GM18867 (cell line): ENCODE results near the gene KRR1.
A peak's percentile ranks its signal among the peaks of the same experiment; 100 is the strongest.

Experiments
- ATAC-seq: cut with Tn5 transposase; IDR thresholded peaks from one replicate; pipeline ENCODE4 v1.9.1; 2021; ENCODE audit warnings: mild to moderate bottlenecking, moderate library complexity; ENCODE audit not compliant: unreplicated experiment

KRR1 gene

GRCh38 chr12:75511116-75512048 is at the start of gene KRR1:
KRR1 (minus strand) TSS chr12:75511609; CDS start chr12:75511597, 12 bp downstream.
- peak; percentile 96 for ATAC-seq

DNA sequence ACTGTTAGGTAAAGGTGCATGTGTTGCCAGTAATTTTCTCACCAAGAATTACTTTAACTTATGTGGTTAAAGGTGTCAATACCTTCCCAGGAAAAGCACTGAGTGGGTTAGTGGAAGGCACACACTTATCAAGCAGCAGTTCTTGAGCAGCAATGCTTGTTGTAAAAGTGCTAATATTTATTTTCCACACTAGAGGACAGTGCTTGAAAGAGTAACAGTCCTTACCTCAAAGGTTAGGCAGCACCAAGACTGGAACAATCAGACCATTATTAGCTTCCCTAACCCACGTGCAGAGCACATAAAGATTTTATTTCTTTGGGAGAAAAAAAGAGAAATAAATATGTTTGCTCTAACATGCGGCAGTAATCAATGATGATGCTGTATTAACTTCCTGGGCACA is 48.8 kb upstream of the KRR1 start:
- no peak for ATAC-seq

DNA sequence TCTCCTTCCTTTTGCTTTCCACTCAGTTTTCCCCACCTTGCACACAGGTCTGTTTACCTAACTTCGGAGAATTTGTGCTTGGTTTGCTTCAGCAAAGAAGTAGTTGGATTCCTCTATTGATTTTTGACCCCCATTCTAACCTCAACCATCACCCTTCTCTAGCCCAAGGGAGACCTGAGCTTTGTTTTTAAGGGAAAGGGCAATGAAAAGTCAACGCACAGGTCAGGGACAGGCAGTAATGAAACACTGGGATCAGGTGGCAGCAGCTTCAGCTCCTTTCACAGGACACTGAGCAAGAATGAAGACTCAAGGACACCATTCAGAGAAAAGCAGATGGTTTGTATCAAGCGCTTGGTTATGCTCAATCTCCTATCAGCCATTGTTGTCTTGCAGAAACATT is 46.9 kb upstream of the KRR1 start:
- no peak for ATAC-seq

DNA sequence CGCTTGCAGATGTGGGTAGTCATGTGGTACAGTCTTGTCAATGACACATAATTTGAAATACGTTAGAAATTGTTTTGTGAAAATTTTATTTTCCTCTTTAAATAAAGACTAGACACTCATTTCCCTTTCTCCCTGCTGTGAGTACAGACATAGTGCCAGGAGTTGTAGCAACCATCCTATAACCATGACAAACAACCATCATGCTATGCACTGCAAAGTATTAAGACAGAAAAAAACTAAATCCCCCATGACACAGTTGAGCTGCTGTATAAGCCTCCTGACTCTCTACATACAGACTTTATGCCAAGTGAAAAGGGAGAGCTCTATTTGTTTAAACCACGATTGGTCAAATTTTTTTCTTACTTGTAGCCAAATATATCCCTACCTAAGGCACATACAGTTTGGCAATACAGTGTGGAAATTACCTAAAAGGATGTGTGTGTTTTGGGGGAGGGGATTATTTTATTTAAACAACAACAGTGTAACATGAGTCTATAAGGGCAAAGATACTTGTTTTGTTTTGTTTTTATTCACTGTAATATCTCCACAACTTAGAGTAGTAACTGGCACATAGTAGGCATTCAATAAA is 45.0 kb upstream of the KRR1 start:
- no peak for ATAC-seq

DNA sequence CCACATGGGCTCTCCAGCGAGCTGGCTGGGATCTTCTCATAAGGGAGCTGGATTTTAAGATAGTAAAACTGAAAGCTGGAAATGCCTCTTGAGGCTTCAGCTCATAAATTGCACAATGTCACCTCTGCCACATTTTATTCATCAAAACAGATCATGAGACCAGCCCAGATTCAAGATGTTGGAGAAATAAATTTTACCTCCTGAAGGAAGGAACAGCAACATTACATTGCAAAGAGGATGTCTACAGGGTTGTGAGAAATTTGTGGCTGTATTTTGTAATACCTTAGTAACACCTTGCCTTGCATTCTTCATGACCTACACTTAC is 43.1 kb upstream of the KRR1 start:
- ATAC-seq = no peak

GRCh38 chr12:75553836-75554555 is 42.6 kb upstream of the KRR1 start:
- no peak for ATAC-seq

DNA sequence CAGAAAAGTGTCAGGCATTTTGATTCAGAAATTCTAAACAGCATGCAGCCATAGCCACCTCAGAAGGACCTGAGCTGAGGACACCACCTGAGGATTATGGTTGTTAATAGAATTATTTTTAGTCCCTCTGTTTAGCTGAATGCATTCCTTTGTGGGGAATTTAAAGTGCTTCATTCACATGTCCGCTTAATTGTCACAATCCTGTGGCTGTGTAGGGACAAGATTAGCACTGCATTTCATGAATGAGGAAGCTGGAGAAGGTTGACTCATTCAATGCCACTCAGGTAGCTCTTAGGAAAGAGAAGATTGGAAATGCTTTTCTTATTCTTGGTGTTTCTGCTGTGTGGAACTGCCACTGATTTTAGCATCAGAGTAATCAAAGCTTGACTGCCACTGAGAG is 42.0 kb upstream of the KRR1 start:
- ATAC-seq = no peak

GRCh38 chr12:75551477-75551876 is 40.1 kb upstream of the KRR1 start:
- ATAC-seq = no peak

GRCh38 chr12:75550401-75551240 is 39.2 kb upstream of the KRR1 start:
- no peak for ATAC-seq

DNA sequence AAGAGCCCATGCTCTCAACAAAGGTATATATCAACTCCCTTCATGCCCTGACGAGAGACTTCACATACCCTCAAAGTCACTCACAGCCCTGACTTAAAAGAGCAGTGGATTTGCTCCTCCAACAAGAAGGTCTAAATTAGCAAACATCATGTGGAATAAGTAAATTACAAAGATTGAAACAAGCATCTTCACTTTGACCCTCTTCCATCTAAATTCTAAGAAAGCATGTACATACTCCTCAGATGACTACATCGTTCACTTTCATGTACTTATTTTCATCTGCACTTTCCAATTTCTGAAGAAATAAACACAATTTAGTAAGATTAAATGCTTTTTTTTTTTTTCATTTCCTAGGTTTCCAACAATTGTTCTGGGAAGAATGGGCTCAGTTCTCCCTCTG is 38.6 kb upstream of the KRR1 start:
- no peak for ATAC-seq

DNA sequence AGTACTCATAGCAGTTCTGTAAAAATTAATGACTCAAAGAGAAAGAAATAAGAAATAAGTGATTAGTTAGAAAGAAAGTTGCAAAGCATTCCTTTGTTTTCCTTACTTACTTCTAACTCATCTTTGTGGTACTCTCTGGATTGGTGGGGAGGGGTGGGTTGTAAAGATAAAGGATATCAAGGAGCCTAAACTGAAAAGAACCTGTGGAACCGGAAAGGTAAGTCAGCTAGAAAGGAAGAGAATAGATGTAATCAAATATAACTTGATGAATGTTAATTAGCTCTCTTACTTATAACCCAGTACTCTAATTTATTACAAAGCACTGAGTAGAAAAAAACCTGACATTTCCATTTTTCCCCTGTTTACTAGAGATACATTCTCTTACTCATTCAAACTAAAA is 37.5 kb upstream of the KRR1 start:
- ATAC-seq = no peak

- ATAC-seq = no peak
Observed at GRCh38 chr12:75545636-75546035, 34.2 kb upstream of the KRR1 start.

GRCh38 chr12:75543529-75543928 is 32.1 kb upstream of the KRR1 start:
- ATAC-seq = no peak

DNA sequence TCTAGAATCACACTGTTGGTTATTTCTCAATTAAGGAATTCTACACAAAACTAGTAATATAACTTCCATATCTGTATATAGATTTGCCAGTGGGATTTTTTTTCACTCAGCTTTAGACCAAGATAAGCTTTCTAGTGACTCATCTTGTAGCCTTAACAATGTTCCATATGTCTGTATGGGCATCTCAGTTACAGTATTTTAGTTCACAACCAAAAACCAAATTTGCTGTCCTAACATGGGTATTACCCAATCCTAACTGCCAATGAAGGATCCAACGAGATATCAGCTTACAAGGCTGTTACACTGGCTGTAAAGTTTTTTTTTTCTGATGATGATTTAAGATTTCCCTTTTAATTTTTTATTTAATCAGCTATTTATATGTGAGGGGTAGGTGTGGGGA is 31.5 kb upstream of the KRR1 start:
- ATAC-seq = no peak

- no peak for ATAC-seq
Observed at GRCh38 chr12:75539889-75540288, 28.5 kb upstream of the KRR1 start.

- ATAC-seq = no peak
Observed at GRCh38 chr12:75533239-75533638, 21.8 kb upstream of the KRR1 start.

DNA sequence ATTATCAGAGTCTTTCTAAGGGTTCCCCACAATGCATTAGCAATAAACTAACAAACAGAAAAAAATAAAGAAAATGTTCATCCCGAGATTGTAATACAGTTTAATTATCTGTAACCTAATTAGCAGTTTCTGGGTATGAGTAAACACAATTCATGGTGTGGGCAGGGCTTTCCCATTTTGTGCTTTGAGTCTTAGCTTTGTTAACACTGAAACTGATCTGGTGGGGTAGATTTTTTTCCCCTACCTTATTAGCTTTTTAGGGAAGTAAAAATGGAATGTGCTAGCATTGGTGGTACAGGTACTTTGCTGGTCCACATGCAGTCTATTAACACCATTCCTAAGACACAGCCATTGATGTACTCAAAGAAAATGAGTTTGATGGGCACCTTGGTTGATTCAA is 18.4 kb upstream of the KRR1 start:
- no peak for ATAC-seq

- no peak for ATAC-seq
Observed at GRCh38 chr12:75529316-75529715, 17.9 kb upstream of the KRR1 start.

DNA sequence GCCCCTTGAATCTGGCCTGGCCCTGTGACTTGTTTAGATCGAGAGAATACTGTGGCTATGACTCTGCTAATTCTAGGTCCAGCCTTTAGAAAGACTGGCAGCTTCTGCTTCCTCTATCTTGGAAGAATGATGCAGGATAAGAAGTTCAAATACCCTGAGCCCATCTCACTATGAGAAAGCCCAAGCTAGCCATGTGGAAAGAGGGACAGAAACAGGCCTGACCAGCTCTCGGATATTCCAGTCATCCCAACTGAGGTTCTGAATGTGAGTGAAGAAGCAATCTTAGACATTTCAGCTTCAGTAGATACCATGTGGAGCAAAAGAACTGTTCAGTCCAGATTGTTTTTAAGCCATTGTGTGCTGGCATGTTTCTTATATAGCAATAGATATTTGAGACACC is 17.3 kb upstream of the KRR1 start:
- ATAC-seq = no peak

DNA sequence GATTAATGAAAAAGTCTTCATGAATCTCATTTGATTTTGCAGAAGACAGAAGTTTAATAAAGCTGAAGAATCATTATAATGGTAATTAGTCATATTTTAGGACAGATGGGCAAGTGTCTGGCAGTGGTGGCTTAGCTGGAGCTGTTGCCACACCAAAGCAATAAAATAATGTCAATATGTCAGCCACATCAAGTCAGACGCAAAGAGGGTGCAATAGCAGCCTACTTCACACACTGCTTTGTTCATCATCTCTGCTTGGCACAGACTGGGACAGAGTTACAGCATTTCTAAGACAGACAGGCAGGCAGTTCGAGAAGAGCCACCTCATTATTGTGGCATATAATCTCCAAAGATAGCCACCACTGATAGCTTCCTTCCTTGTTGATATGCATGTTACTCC is 16.9 kb upstream of the KRR1 start:
- ATAC-seq = no peak
